C4-2B (cell line): ENCODE measurements around the gene KDM1B.

Source experiments
- CTCF ChIP-seq: fragments of 450-650 bp; conservative IDR thresholded peaks from 2 replicates; pipeline ENCODE4 v1.5.1; 2017; ENCODE audit warnings: mild to moderate bottlenecking
- ZFX ChIP-seq: fragments of 450-650 bp; IDR thresholded peaks from 2 replicates; pipeline ENCODE4 v1.6.1; 2017

DNA sequence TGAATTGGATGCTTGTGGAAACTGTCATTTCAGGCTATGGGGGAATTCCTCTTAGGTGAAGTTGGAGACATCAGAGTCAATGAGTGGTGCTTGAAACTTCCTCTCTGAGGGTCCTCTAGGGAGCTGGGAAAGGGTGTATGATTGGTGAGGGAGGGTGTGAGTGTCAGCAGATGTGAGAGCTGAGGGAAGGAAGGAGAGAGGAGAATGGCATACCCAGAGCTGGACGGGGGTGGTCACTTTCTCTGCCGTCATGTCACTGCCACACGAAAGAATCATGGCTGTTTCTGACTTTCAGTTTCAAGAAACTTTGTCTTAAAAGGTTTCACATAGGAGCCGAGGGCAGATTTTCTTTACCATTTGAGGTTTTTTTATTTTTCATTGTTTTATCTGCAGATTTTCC lies 58.8 kb downstream of the KDM1B start:
- TF ChIP-seq CTCF: no peak
- TF ChIP-seq ZFX: no peak
